B cell (primary cell): ENCODE results near the gene CAB39L.

ENCODE experiments used
- CTCF ChIP-seq: fragments of 200-600 bp; IDR thresholded peaks from one replicate; pipeline ENCODE4 v1.8.0; 2022; ENCODE audit warnings: antibody characterized with exemption, mild to moderate bottlenecking
- EZH2 ChIP-seq: IDR thresholded peaks from 2 replicates; pipeline ENCODE4 v1.6.1; 2012; ENCODE audit warnings: borderline replicate concordance, low read depth, mild to moderate bottlenecking, moderate library complexity, low read length; ENCODE audit not compliant: insufficient read depth, poor library complexity, severe bottlenecking

DNA sequence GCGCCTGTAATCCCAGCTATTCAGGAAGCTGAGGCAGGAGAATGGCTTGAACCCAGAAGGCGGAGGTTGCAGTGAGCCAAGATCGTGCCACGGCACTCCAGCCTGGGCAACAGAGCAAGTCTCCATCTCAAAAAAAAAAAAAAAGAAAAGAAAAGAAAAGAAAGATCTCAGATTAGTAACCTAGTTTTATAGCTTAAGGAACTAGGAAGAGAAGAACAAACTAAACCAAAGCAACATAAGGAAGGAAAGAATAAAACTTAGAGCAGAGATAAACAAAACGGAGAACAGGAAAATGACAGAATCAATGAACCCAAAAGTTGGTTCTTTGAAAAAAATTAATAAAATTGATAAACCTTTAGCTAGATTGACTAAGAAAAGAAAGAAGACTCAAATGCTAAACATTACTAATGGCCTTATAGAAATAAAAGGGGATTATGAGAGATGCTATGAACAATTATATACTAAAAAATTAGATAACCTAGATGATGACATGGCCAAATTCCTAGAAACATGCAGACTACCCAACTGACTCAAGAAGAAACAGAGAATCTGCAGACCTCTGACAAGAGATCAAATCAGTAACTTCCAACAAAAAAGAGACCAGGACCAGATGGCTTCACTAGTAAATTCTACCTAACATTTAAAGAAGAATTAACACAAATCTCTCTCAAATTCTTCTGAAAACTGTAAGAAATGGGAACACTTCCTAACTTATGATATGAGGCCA lies 127.9 kb downstream of the CAB39L start:
- no peak for TF ChIP-seq CTCF
- no peak for TF ChIP-seq EZH2
